GM18507 (cell line): ENCODE measurements around the gene EIF1B.

ENCODE experiments used
- DNase-seq: peaks from one replicate; pipeline ENCODE4 v3.0.0; 2011; ENCODE audit warnings: low read depth; ENCODE audit not compliant: insufficient read length; ENCODE audit errors: extremely low spot score
- FAIRE-seq: peaks from 2 replicates; lab custom pipeline; 2011; peaks lifted over from hg19 to GRCh38; lab: Jason Lieb, UNC

The EIF1B gene

GRCh38 chr3:40337136-40338108, 27.9 kb downstream of the EIF1B start:
- DNase-seq (no peak), FAIRE-seq (no peak)

DNA sequence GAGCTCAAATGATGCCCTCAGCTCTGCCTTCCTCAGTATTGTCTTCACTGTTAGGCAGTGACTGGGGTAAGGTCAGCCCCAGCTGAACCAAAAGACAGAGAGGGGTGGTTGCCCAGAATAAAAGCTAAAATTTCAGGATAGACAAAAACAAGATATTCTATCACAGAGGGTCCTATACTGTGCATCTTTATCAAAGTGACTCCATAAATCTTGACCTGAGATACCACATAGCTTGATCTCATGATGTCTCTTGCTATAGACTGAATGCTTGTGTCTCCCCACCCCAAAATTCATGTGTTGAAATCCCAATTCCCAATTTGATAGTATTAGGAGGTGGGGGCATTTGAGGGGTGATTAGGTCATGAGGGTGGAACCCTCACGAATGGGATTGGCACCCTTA, 30.4 kb downstream of the EIF1B start:
- FAIRE-seq (no peak), DNase-seq (no peak)

DNA sequence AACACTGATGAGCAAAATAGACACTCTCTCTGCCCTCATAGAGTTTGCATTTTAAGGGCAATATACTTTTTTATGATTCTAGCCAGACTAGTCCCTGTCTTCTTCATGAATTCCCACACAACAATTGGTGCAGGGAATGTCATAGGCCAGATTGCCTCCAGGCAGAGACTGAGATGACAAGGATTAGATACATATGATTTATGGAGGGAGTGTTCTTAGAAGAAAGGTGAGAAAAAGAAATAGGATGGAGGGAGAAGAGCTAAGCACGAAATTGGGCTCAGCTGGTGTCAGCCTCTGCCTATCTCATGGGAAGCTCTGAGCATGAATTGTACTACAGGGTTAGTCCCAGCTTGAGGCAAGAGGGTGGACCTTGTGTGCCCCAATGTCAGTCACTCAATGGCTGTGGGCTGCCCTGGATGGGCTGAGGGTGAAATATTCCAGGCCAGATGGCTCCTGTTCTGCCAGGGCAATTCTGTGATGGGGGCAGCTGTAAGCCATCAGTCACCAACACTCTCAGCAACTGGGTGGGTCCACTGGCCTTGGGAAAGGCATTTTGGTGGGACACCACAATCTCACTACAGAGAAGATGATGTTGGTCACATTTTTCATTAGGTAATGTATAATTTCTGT, 31.1 kb downstream of the EIF1B start:
- DNase-seq = no peak

GRCh38 chr3:40341671-40342070, 32.2 kb downstream of the EIF1B start:
- FAIRE-seq (no peak), DNase-seq (no peak)

More for the DNA sequence above, 31.1 kb downstream of the EIF1B start:
- FAIRE-seq = no peak

DNA sequence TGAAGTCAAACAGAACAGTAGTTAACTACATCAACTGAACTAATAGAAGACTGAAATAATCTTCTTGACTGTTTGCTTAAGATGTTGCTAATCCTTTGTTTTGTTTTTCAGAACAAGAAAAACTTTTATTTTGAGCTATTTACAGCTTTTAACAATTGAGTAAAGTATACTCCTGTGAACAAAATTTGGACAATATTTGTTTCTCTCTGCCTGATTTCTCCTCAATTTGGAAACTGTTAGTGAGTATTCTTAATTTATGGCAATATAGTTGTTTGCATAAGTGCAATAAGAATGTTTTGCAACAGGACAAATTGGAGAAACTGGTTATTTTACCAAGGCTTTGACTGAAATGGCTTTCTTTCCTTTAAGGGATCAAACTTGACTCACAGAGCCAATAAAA, 41.0 kb downstream of the EIF1B start:
- no peak for DNase-seq
- FAIRE-seq = no peak

GRCh38 chr3:40355410-40355809, 45.9 kb downstream of the EIF1B start:
- DNase-seq (no peak), FAIRE-seq (no peak)

GRCh38 chr3:40358454-40358853, 48.9 kb downstream of the EIF1B start:
- FAIRE-seq = no peak
- DNase-seq = no peak
